GM19463 (cell line): Measurements from ENCODE around the gene CRELD1.
"Not testable (repeated sequence)": the region's sequence is repeated elsewhere in the genome, so short reads cannot be mapped to it uniquely, and the experiment has no call there.

Source experiments
- ATAC-seq: cut with Tn5 transposase; IDR thresholded peaks from one replicate; pipeline ENCODE4 v1.9.1; 2021; ENCODE audit warnings: mild to moderate bottlenecking, moderate library complexity; ENCODE audit not compliant: unreplicated experiment

The CRELD1 gene, protein sequence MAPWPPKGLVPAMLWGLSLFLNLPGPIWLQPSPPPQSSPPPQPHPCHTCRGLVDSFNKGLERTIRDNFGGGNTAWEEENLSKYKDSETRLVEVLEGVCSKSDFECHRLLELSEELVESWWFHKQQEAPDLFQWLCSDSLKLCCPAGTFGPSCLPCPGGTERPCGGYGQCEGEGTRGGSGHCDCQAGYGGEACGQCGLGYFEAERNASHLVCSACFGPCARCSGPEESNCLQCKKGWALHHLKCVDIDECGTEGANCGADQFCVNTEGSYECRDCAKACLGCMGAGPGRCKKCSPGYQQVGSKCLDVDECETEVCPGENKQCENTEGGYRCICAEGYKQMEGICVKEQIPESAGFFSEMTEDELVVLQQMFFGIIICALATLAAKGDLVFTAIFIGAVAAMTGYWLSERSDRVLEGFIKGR

DNA sequence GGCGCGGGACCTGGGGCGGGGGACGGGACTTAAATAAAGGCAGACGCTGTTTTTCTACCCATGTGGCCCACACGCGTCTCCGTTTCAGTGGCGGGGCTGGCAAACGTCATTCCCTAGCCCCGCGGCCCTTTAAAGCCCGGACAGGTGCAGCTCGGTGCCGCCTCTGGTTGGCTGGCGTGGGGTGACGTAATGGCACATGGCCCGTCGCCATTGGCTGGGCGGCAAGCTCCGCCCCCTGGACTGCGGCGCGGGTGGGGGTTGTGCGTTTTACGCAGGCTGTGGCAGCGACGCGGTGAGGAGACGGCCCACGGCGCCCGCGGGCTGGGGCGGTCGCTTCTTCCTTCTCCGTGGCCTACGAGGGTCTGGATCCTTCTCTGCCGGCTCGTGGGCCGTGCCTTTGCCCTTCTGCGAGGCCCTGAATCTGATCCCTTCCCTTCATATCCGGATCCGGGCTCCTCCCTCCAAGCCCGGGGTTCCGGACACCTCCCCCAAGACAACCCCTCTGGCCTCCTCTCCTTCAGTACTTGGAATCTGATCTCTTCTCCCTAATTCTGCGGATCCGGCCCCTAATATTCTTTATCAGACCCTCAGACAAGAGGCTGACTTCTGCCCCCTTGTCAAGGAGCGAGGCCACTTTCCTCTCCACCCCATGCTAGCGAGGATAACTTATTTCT, at the start of gene CRELD1:
Gene CRELD1 (plus strand): TSS at position 274 of the 674 bp plus-strand sequence. CDS start 605 bp downstream, outside the sequence.
- ATAC-seq, result peak; percentile 86

DNA sequence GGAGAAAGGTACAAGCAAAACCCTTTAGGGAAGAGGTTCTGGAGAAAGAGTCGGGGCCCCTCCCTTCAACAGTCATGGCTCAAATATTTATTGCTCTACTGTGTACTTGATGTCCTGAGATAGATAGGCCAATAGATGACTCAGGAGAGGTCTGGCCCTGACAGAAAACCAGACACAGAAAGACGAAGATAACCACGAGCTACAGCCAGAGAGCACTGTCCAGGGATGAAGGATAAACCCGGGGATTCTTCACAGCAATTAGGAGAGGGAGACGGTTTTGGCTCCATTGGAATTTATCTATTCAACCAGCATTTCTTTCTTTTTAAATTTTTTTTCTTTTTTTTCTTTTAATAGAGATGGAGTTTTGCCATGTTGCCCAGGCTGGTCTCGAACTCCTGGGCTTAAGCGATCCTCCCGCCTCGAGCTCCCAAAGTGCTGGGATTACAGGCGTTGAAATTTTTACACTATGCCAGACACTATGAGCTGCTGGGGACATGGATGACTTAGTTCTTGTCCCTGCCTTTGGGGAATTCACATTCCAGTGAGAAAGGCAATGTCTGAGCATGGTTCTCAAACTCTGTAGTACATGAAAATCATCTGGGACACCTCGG, 49.0 kb upstream of the CRELD1 start:
- ATAC-seq, result no peak

DNA sequence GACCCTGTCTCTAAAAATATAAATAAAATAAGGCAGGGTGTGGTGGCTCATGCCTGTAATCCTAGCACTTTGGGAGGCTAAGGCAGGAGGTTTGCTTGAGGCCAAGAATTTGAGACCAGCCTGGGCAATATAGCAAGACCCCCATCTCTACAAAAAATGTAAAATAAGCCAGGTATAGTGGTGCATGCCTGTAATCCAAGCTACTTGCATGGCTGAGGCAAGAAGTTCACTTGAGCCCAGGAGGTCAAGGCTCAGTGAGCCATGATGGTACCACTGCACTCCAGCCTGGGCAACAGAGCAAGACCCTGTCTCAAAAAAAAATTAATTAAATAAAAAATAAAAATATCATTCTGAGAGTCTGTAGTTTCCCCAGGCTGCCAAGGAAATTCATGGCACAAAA, 47.3 kb upstream of the CRELD1 start:
- ATAC-seq, result no peak

DNA sequence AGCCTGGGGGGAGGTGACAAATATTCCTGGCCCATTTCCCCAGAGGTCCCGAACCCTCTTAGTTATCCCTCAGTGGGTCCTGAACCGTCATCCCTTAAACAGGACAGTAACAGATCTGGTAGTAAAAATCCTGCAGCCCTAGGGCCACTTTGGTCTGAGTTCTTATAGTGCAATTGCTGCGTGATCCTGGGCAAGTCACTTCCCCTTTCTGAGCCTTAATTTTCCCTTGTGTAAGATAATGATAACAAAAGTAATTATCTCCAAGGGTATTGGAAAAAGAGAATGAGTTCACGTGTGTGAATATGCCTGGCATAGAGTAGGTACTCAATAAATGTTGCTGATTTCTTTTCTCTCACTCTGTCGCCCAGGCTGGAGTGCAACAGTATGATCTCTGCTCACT, 46.2 kb upstream of the CRELD1 start:
- no peak for ATAC-seq

DNA sequence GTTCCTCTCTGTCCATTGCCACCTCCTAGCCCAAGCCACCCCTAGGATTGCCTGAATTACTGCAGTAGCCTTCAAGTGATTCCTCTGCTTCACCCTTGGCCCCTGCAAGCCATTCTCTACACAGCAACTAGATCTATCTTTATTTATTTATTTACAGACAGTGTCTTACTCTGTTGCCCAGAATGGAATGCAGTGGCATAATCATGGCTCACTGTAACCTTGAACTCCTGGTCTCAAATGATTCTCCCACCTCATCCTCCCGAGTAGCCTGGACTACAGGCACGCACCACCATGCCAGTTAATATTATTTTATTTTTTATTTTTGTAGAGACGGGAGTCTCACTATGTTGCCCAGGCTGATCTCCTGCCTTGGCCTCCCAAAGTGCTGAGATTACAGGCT, 45.1 kb upstream of the CRELD1 start:
- ATAC-seq, result no peak

DNA sequence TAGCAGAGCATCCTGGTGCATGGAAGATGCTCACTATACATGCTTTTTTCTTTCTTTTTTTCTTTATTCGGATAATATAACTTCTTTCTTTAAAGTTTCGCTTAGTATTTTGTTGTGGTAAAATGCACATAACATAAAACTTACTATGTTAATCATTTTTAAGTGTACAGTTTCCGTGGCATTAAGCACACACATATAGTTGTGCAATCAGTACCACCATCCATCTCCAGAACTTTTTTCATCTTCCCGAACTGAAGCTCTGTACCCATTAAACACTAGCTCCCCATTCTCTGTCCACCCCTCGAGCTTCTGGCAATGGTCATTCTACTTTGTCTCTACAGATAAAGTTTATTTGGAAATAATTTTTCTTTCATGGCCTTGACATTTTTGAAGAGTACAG, 44.2 kb upstream of the CRELD1 start:
- ATAC-seq, result no peak

DNA sequence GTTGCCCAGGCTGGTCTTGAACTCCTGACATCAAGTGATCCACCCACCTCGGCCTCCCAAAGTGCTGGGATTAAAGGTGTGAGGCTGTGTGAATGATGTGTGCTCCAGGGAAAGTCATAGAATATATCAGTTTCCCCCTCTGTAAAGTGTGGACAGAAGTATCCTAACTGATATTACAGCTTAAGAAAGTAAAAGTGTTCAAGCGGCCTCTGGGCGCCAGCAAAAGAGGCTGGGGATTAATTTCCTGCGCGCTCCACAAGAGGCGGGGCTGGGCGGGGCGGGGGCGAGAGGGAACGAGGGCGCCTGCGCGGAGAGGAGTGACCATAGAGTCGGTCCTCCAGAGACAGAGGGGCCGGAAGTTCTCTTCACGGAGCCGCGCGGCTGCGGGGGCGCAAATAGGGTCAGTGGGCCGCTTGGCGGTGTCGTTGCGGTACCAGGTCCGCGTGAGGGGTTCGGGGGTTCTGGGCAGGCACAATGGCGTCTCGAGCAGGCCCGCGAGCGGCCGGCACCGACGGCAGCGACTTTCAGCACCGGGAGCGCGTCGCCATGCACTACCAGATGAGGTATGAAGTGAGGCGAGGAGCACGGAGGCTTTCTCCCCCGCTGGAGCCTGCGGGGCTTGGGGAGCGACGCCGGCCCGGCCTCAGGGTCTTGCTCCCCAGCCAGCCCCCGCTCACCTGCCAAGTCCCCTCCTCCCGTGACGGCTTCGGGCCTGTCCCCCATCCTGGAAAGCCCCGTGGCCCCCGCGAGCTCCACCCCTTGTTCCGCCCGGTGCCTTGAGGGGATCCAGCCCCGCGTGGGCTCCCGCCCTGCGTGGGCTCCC, 43.2 kb upstream of the CRELD1 start, which contains the start of gene JAGN1:
Gene JAGN1 (plus strand): TSS at position 362 of the 823 bp plus-strand sequence. CDS start 113 bp downstream, at position 475.
- peak; percentile 72 for ATAC-seq

DNA sequence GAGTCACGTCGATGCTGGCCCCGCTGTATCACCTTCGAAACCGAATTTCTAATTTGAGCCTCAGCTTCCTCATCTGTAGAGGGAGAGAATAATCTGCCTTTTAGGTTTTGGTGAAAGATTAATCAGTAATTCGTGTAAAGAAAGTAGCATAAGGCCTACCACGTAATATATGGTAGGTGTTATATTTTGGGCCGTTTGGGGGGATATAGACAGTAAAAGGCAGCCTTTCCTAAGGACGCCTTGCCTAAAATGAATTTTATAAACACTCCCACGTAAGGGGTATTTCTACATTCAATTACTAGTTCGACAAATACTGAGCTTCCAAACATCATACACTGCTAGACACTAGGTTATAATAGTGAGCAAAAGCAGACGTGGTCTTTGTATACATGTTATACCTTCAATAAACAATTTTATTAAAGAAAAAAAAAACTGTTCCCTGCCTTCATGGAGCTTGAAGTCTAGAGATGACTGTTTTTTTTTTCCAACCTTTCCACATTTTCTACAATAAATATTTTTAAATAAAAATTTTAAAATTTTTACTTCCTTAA, 42.5 kb upstream of the CRELD1 start:
- ATAC-seq, result no peak

DNA sequence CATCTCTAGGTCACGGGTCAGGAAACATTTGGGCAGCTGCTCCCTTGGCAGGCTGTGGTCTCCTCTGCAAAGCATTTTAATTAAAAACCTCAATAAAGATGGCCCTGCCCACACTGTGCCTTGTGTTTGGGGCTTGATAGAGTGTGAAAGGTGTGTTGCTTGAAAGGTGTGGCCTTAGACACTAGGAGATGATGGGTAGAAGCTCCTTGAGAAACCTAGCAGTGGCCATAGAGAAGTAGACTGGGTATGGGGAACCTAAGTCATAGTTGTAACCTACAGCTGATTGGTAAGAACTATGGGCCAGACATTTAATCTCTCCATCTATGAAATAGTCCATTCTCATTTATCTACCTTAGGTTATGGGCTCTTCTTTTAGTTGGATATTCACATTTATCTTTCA, 39.9 kb upstream of the CRELD1 start:
- no peak for ATAC-seq

DNA sequence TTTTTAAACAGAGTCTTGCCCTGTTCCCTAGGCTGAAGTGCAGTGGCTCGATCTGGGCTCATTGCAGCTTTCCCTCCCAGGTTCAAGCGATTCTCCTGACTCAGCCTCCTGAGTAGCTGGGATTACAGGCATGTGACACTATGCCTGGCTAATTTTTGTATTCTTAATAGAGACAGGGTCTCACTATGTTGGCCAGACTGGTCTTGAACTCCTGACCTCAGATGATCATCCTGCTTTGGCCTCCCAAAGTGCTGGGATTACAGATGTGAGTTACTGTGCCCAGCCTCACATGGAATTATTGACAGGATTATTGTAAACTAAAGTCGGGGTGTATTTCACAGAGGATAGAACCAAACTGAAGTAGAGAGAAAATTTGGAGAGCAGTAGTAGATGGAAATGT, 37.9 kb upstream of the CRELD1 start:
- not testable (repeated sequence) for ATAC-seq

DNA sequence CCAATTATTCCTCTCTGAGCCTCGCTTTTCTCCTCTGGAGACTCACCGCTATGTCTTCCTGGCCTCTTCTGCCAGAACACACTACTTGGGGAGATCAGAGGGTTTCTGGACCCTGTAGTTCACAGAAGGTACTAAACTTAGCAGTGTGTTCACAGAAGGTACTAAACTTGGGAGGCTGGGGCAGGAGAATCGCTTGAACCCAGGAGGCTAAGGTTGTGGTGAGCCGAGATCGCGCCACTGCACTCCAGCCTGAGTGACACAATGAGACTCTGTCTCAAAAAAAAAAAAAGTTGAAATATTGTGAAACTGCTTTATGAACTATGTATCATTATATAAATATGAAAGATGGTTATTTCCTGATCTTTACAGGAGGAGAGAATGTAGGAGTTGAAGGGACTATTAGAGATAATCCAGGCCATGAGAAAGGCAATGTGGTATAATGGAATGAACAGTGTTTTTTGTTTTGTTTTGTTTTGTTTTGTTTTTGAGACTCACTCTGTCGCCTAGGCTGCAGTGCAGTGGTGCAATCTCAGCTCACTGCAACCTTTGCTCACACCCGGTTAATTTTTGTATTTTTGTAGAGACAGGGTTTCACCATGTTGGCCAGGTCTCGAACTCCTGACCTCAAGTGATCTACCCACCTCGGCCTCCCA, 36.8 kb upstream of the CRELD1 start:
- ATAC-seq, result not testable (repeated sequence)

DNA sequence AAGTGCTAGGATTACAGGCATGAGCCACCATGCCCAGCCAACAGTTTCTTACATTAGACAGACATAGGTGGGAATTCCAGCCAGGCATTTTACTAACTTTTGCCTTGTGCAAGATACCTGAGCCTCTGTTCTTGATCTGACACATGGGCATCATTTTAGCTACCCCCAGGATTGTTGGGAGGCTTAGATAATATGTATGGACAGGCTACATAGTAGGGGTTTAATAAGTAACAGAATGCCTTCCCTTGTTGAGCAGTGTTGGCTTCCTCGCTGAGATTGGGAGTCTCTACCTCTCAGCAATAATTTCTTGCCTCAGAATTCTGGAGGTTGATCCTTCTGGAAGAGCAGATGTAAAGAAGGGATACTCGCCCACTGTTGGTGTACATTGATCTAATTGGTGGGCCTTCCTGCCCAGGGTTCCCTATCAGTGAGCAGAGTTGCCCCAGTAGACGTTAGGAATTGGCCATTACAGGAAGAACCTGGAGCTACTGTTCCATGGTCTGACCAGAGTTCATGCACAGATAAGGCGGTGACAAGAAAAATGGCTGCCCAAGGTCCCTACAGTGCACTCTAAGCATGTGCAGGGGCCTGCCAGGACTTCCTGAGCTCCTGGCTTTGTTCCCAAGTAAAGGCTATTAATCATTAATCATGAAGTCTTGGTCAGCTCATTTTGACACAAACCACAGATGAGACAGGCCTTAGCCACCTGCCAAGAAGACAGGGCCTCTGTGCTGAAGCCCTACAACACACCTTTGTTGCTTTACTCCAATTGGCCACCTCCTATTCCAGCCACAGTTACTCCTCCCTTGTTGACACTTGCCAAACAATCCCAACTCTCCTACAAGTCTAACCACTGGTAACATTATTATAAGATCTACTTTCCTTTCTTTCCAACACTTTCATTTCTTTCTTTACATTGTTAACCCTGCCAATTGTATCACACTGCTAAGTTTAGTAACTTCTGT, 35.9 kb upstream of the CRELD1 start:
- peak; percentile 60 for ATAC-seq

DNA sequence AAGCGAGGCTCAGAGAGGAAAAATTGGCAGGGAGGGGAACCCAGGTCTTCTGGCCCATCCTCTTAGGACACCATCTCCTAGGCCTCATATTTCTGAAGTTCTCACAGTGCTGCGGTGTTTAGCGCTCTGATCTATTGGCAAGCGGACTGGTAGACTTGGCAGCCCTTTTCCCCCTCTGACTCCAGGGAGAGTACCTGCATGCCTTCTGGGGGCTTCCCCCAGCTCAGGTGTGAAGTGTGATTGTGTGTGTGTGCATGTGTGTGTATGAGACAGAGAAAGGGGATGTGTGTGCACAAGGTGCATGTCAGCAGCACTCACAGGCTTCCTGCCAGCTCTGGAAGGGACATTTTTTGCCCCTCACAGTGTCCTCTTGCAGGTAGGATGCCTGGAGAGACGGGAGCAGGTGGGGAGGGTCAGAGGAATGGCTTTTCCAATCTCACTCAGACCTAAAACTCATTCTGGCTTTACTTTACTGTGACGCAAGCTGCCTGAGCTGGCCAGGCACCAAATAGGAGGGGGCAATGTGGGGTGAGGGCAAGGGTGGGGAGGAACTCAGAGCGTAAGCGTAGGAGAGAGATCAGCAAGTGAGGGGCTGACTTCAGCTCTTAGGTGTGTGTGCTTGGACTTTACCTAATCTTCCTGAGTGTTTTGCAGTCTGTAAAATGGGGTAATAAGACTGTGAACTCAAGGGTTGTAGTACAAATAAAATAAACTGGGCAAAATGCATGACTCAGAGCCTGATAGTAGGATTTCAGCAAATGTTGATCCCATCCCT, 35.0 kb upstream of the CRELD1 start:
- ATAC-seq, result no peak

DNA sequence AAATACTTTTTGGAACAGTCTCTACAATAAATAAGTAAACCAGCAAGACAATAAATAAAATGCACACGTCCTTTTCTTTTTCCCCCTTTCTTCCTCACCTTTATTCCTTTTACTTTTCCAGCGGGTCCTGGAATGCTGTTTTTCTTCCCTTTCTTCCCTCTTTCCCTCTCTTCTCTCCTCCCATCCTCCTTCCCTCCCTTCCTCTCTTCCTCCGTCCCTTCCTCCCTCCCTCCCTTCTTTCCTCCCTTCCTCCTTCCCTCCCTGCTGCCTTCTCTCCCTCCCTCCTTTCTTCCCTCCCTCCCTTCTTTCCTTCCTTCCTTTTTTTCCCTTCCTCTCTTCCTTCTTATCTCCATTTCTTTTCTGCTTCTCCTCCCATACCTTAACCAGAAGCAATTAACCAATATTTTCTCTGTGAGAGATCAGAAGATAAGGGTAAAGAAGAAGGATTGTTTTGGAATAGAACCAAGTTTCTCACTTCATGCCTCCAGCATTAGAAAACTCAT, 34.3 kb upstream of the CRELD1 start:
- no peak for ATAC-seq

DNA sequence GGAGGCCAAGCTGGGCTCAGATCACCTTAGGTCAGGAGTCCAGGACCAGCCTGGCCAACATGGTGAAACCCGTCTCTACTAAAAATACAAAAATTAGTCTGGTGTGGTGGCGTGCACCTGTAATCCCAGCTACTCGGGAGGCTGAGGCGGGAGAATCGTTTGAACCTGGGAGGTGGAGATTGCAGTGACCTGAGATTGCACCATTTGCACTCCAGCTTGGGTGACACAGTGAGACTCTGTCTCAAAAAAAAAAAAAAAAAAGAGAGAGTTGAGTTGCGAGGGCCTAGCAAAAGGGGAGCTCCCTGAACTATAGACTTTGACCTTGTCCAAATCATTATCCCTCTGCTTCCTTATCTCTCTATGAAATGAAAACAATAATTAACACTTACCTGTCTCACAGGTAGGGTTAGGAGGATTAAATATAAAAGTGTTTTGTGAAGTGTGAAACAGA, 32.6 kb upstream of the CRELD1 start:
- not testable (repeated sequence) for ATAC-seq

DNA sequence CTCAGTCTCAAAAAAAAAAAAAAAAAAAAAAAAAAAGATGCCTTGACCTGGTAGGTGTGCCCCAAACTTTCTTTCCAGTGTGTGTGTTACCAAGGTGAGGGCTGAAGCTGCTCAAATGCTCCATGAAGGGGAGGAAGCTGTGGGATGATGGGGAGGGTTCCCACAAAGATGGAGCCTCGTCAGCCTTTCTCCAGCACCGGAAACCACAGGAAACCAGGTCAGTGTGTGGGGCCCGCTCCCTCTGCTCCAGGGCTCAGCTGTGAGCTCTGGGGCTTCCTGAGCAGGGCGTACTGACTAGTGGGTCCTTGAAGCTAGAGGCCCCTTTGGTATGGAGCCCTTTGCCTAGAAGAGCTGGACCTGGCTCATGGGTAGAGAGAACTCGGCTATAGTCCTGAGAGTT, 31.7 kb upstream of the CRELD1 start:
- no peak for ATAC-seq

DNA sequence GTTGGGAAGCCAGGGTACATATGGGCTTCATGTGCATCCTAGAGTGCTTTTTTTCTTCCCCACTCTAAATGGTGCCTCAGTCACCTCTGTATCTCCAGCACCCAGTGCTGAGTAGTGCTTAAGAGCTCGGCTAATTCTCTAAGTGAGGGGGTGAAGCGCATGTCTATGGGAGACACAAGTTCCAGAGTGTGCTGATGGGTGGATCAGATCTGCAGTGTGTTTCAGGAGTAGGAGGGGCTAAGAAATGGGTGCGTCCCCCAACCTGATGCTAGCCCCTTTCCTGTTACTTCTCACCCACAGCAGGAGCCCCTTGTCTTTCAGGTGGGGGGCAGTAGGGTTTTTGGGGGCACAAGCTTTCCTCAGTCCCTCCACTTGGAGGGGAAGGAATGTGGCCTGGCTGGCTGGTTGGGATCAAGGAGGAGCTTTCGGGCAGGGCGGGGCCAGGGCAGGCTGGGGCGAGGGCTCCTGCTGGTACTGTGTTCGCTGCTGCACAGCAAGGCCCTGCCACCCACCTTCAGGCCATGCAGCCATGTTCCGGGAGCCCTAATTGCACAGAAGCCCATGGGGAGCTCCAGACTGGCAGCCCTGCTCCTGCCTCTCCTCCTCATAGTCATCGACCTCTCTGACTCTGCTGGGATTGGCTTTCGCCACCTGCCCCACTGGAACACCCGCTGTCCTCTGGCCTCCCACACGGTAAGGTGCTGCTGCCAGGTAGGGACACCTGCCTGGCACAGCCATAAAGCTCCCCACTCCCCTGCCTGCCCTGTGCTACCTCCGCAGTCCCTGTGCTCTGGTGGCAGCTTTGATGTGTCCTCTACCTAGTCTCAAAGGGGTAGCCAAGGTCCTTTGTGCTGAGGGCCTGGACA, 31.0 kb upstream of the CRELD1 start, which contains the start of gene IL17RE:
Gene IL17RE (plus strand): TSS at position 477 of the 866 bp plus-strand sequence. CDS start 85 bp downstream, at position 562.
- no peak for ATAC-seq
